ENCODE data around the gene RSPO1.
"Not testable (repeated sequence)": the region's sequence is repeated elsewhere in the genome, so short reads cannot be mapped to it uniquely, and the experiment has no call there.

RSPO1 gene

DNA sequence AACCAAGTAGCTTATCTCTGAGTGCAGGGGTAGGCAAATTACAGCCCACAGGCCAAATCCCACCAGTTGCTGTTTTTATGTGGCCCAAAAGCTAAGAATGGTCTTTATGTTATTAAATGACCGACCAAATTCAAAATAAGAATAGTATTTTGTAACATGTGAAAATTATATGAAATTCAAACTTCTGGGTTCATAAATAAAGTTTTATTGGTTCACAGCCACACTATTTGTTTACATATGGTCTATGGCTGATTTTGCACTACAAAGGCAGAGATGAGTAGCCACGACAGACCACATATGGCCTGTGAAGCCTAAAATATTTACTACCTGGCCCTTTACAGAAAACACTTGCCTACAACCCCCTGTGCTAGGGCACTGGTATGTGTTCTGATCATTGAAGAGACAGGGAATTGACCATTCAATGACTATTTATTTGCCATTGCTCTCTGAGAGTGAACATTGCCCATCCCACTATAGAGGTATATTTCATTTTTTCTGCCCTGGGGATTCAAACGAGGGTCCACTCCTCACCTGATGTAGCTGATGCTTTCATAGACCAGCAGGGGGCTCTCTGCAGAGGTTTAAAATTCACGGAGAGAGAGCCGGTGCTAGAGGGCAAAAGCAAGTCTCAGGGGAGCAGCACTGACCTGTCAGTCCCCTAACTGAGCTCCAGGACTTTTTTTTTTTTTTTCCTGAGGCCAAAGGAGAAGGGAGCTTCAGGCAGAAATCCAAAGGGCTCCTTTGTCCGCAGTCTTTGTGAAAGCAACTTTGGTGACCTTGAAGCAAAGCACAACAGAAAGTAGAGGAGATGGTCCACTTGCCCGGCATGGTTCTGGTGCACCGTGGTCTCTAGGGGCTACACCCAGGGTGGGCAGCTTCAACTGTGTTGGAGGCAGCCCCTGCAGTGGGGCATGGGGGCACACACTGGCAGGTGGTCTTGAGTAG lies 31.7 kb downstream of the RSPO1 start:
- Histone ChIP-seq H3K9me3 (ENCODE audit: control insufficient read depth, insufficient read depth, low read length) (no peaks in the 10 kb centered on the region), H3K36me3 (ENCODE audit: control insufficient read depth, insufficient read depth, low read length) (no peaks in the 10 kb centered on the region), H3K4me1 (ENCODE audit: control insufficient read depth, insufficient read depth, low read length) (0 out of 2 replicates have a peak, but pooled peaks cover 1% of the 10 kb centered on the region), H3K27me3 (ENCODE audit: control insufficient read depth, insufficient read depth, low read length) (peaks cover 3% of the 10 kb centered on the region; the same call in 1 of the 2 replicates), H3K4me3 (ENCODE audit: low read length) (no peak overlapping the region), H3K27ac (ENCODE audit: low read length) (no peak overlapping the region)
- DNase-seq (ENCODE audit: low read depth, low spot score): peak; percentile 11
- no CpG with 5 or more reads among the region's 8 CpGs for WGBS (ENCODE audit: insufficient coverage, insufficient read length)

DNA sequence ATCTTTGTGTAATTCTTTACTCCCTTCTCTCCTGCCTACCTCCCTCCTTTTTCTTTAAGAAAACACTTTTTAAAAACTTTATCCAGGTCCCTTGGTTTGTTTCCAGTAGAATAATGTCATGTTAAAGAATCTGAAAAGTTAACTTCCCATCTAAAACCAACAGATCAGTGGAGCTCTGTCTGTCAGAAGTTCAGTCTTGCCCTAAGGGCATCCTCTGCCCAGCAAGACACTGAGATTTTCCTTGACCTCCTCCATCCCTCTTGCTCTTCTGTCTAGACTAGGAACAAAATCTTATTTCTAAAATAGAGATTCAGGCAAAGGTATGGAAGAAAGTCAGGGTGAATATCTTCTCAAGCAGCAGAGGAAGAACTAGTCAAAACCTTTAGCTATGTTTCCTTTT lies 33.3 kb downstream of the RSPO1 start:
- no peak for DNase-seq (ENCODE audit: low read depth, low spot score)
- H3K9me3 ChIP-seq (ENCODE audit: control insufficient read depth, insufficient read depth, low read length): no peaks in the 10 kb centered on the region
- H3K27me3 ChIP-seq (ENCODE audit: control insufficient read depth, insufficient read depth, low read length): no peaks in the 10 kb centered on the region
- no peak overlapping the region for H3K27ac ChIP-seq (ENCODE audit: low read length)
- H3K36me3 ChIP-seq (ENCODE audit: control insufficient read depth, insufficient read depth, low read length): no peaks in the 10 kb centered on the region
- H3K4me3 ChIP-seq (ENCODE audit: low read length): no peak overlapping the region
- 0 out of 2 replicates have a peak, but pooled peaks cover 1% of the 10 kb centered on the region for H3K4me1 ChIP-seq (ENCODE audit: control insufficient read depth, insufficient read depth, low read length)

DNA sequence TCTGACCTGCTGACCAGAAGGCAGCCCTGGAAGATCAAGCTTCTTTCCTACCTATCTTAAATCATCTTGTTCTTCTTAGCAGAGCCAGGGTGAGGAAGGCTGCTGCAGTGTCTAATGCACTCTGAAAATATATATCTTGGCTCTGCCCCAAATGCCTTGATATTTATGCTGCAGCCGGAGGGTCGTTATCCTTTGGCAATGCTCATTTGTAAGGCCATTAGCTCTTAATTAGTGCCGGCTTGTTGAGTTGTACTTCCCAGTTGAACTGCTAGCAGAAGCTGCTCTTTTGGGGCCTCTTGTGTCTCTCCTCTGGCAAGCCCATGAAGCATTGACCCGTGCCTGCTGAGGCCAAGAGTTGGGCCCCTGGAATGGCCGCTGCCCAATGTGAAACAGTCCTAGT lies 34.8 kb downstream of the RSPO1 start:
- DNase-seq (ENCODE audit: low read depth, low spot score): no peak
- Histone ChIP-seq H3K27ac (ENCODE audit: low read length) (no peak overlapping the region), H3K27me3 (ENCODE audit: control insufficient read depth, insufficient read depth, low read length) (no peaks in the 10 kb centered on the region), H3K9me3 (ENCODE audit: control insufficient read depth, insufficient read depth, low read length) (no peaks in the 10 kb centered on the region), H3K4me1 (ENCODE audit: control insufficient read depth, insufficient read depth, low read length) (peaks cover 1% of the 10 kb centered on the region; the same call in 1 of the 2 replicates), H3K36me3 (ENCODE audit: control insufficient read depth, insufficient read depth, low read length) (no peaks in the 10 kb centered on the region), H3K4me3 (ENCODE audit: low read length) (no peak overlapping the region)
- WGBS (ENCODE audit: insufficient coverage, insufficient read length): no CpG with 5 or more reads among the region's 5 CpGs

DNA sequence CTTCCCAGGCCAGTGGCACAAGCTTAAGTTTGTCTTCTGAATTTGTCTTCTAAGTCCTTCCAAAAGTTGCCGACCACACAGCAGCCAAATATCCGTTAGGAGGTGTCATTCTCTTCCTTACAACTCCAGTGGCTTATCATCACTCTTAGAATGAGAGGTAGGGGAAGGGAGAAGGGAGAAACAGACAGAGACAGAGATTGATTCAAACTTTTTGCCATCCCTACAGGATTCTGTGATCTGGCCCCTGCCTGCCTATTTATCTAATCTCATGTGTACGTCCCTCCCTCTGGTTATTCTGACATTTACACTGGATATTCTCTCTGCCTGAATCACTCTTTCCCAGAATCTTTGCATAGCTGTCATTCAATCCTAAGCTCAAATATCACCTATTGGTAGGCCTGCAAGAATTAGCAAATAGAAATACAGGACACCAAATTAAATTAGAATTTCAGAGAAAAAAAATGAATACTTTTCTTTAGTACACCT lies 38.5 kb downstream of the RSPO1 start:
- no CpG with 5 or more reads among the region's 3 CpGs for WGBS (ENCODE audit: insufficient coverage, insufficient read length)
- H3K27ac ChIP-seq (ENCODE audit: low read length): no peak overlapping the region
- DNase-seq (ENCODE audit: low read depth, low spot score): no peak

DNA sequence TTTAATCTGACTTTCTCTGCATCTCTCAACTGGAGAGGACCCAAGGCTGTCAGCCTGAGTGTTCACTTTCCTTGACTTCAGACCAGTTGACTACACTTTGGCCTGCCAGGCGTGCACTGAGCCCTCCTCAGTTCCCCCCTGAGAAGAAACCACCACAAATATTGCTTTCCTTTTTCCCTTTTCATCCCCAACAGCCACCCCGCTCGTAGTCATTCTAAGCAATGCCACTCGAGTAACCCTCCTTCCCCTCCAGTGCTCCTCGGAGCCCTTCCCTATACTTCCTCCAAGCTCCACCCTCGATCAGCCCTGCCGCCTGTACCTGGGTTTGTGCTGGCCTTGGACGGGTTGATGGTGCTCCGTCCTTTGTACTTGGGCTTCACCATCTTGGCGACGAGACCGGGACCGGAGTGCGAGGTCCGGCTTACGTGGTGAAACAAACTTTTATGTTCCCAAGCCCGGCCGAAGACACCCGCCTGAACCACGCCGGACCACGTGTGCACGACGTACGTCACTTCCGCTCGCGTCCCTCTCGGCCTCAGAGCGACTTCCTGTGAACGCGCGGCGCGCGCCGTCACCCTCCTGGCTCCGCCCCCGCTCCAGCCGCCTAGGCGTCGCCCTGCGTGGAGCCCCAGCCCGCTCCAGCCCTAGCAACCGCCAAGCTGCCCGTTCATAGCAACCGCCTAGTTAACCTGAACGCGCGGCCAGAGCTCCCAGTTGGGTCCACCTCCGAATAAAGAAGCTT lies 39.1 kb downstream of the RSPO1 start, which contains the start of gene GNL2:
GNL2 (minus strand) TSS at position 498 of the 742 bp plus-strand sequence; CDS start at position 383, 115 bp downstream.
- Histone ChIP-seq H3K36me3 (ENCODE audit: control insufficient read depth, insufficient read depth, low read length) (peaks cover 9% of the 10 kb centered on the region; the same call in 1 of the 2 replicates), H3K27me3 (ENCODE audit: control insufficient read depth, insufficient read depth, low read length) (no peaks in the 10 kb centered on the region), H3K9me3 (ENCODE audit: control insufficient read depth, insufficient read depth, low read length) (no peaks in the 10 kb centered on the region), H3K4me1 (ENCODE audit: control insufficient read depth, insufficient read depth, low read length) (no peaks in the 10 kb centered on the region; the same call in 1 of the 2 replicates), H3K4me3 (ENCODE audit: low read length) (peak within 1 kb of the TSS; percentile 100), H3K27ac (ENCODE audit: low read length) (no peak within 1 kb of the TSS)
- no CpG with 5 or more reads among the region's 51 CpGs for WGBS (ENCODE audit: insufficient coverage, insufficient read length)
- peak; percentile 96 for DNase-seq (ENCODE audit: low read depth, low spot score)

More for the DNA sequence above, 38.5 kb downstream of the RSPO1 start:
- H3K9me3 ChIP-seq (ENCODE audit: control insufficient read depth, insufficient read depth, low read length): no peaks in the 10 kb centered on the region
- peaks cover 7% of the 10 kb centered on the region; the same call in 1 of the 2 replicates for H3K36me3 ChIP-seq (ENCODE audit: control insufficient read depth, insufficient read depth, low read length)
- H3K4me3 ChIP-seq (ENCODE audit: low read length): no peak overlapping the region; the same call in 1 of the 2 replicates
- H3K27me3 ChIP-seq (ENCODE audit: control insufficient read depth, insufficient read depth, low read length): no peaks in the 10 kb centered on the region
- H3K4me1 ChIP-seq (ENCODE audit: control insufficient read depth, insufficient read depth, low read length): no peaks in the 10 kb centered on the region; the same call in 1 of the 2 replicates

DNA sequence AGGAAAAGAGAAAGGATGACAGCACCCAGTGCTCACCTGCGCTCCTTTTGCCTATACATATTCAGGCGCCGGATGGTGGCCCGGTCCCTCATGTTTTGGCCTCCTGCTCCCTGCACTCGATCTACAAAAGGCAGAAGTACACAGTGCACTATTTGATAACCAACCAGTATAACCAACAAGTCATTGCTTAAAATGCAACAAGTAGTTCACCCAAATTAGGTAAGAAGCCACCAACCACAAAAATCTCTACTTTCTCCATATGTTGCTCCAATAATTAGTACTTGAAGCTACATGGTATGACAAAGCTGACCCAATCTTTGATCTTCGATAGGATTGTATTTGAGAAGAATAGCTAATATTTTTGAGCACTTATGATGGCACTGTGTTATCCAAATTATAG lies 41.0 kb downstream of the RSPO1 start:
- WGBS (ENCODE audit: insufficient coverage, insufficient read length): no CpG with 5 or more reads among the region's 6 CpGs
- H3K4me1 ChIP-seq (ENCODE audit: control insufficient read depth, insufficient read depth, low read length): no peaks in the 10 kb centered on the region; the same call in 1 of the 2 replicates
- H3K36me3 ChIP-seq (ENCODE audit: control insufficient read depth, insufficient read depth, low read length): peaks cover 15% of the 10 kb centered on the region; the same call in 1 of the 2 replicates

DNA sequence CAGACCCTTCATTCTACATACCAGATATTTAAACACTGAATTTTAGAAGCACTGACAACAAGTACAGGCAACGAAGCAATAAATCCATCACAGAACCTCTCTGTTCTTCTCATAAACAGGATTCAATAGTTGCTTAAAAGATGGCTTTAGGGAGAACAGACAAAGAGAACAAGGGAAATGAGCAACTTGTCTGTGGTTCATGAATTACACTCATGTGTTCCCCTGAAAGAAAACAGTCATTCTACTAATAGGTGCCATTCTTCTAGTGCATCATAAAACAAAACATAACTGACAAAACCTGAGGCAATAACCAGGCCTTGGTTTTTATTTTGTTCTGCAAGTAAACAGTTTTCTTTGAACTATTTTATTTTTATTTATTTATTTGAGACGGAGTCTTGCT lies 45.8 kb downstream of the RSPO1 start:
- H3K27ac ChIP-seq (ENCODE audit: low read length): no peak overlapping the region
- no peak for DNase-seq (ENCODE audit: low read depth, low spot score)
- no peaks in the 10 kb centered on the region for H3K27me3 ChIP-seq (ENCODE audit: control insufficient read depth, insufficient read depth, low read length)
- WGBS (ENCODE audit: insufficient coverage, insufficient read length): no CpG with 5 or more reads among the region's 2 CpGs
- H3K36me3 ChIP-seq (ENCODE audit: control insufficient read depth, insufficient read depth, low read length): peaks cover 23% of the 10 kb centered on the region; the same call in 1 of the 2 replicates
- H3K4me3 ChIP-seq (ENCODE audit: low read length): no peak overlapping the region
- H3K9me3 ChIP-seq (ENCODE audit: control insufficient read depth, insufficient read depth, low read length): no peaks in the 10 kb centered on the region
- no peaks in the 10 kb centered on the region for H3K4me1 ChIP-seq (ENCODE audit: control insufficient read depth, insufficient read depth, low read length)

More for the DNA sequence above, 41.0 kb downstream of the RSPO1 start:
- Histone ChIP-seq H3K9me3 (ENCODE audit: control insufficient read depth, insufficient read depth, low read length) (no peaks in the 10 kb centered on the region), H3K27me3 (ENCODE audit: control insufficient read depth, insufficient read depth, low read length) (no peaks in the 10 kb centered on the region), H3K27ac (ENCODE audit: low read length) (no peak overlapping the region), H3K4me3 (ENCODE audit: low read length) (no peak overlapping the region)
- DNase-seq (ENCODE audit: low read depth, low spot score): no peak

DNA sequence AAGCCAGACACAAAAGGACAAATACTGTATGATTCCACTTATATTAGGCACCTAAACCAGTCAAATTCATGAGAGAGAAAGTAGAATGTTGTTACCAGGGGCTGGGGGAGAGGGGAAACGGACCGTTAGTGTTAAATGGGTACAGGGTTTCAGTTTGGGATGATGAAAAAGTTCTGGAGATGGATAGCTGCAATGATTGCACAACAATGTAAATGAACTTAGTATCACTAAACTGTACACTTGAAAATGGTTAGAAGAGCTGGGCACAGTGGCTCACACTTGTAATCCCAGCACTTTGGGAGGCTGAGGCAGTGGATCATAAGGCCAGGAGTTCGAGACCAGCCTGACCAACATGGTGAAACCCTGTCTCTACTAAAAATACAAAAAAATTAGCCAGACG lies 50.1 kb downstream of the RSPO1 start:
- not testable (repeated sequence) for H3K4me1 ChIP-seq (ENCODE audit: control insufficient read depth, insufficient read depth, low read length); H3K27me3 ChIP-seq (ENCODE audit: control insufficient read depth, insufficient read depth, low read length); DNase-seq (ENCODE audit: low read depth, low spot score); H3K4me3 ChIP-seq (ENCODE audit: low read length); H3K9me3 ChIP-seq (ENCODE audit: control insufficient read depth, insufficient read depth, low read length); H3K27ac ChIP-seq (ENCODE audit: low read length)
- H3K36me3 ChIP-seq (ENCODE audit: control insufficient read depth, insufficient read depth, low read length): peaks cover 26% of the 10 kb centered on the region; the same call in 1 of the 2 replicates
- WGBS (ENCODE audit: insufficient coverage, insufficient read length): no CpG with 5 or more reads among the region's 4 CpGs

DNA sequence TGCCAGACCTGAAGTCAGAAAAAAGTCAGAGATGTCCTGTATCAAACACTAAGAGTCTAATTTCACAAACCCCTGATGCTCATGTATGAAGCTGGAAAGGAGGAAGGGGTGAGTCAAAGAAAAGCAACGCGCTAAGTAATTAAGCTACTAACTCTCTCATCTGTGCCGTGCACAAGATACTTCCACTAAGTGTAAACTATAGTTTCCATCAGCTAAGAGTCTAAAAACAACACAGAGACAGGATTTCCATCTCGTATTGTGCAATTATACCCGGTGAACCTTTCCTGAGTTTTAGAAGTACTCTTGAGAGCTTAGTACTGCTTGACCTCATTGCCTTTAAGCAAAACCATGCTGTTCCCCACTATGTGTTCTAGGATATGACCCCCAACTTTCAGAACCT lies 59.0 kb downstream of the RSPO1 start:
- H3K36me3 ChIP-seq (ENCODE audit: control insufficient read depth, insufficient read depth, low read length): peaks cover 47% of the 10 kb centered on the region
- H3K4me3 ChIP-seq (ENCODE audit: low read length): no peak overlapping the region
- DNase-seq (ENCODE audit: low read depth, low spot score): no peak
- no peaks in the 10 kb centered on the region for H3K4me1 ChIP-seq (ENCODE audit: control insufficient read depth, insufficient read depth, low read length)
- no peak overlapping the region for H3K27ac ChIP-seq (ENCODE audit: low read length)
- H3K9me3 ChIP-seq (ENCODE audit: control insufficient read depth, insufficient read depth, low read length): no peaks in the 10 kb centered on the region
- no CpG with 5 or more reads among the region's 5 CpGs for WGBS (ENCODE audit: insufficient coverage, insufficient read length)
- H3K27me3 ChIP-seq (ENCODE audit: control insufficient read depth, insufficient read depth, low read length): no peaks in the 10 kb centered on the region

DNA sequence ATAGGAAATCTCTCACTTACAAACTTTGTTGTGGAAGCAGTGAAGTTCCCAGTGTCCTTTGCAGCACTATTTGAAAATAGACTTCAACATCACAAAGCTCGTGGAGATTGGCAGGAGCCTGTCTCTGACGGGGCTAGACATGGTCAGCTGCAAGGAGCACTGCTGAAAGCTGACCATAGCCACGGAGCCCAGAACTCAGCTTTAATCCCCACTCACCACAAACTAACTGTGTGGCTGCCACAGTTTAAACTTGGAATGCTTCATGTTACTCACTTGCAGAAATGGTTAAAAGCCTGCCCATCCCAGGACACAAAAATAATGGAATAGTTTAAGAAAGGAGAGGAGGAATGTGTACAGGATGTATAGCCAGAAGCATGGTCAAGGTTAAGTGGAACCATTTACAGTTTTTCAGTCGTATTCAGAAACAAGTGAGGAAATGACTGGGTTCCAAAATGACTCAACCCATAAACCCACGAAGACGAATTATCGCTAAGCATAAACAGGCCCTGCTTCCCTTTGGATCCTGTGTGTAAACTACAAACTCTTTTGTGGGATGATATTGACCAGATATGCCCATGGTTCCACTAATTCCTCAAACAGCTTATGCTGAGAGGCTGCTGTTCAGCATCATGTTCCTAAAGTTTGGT lies 59.7 kb downstream of the RSPO1 start:
- Histone ChIP-seq H3K36me3 (ENCODE audit: control insufficient read depth, insufficient read depth, low read length) (peaks cover 42% of the 10 kb centered on the region), H3K27me3 (ENCODE audit: control insufficient read depth, insufficient read depth, low read length) (no peaks in the 10 kb centered on the region), H3K9me3 (ENCODE audit: control insufficient read depth, insufficient read depth, low read length) (no peaks in the 10 kb centered on the region), H3K27ac (ENCODE audit: low read length) (no peak overlapping the region), H3K4me1 (ENCODE audit: control insufficient read depth, insufficient read depth, low read length) (no peaks in the 10 kb centered on the region), H3K4me3 (ENCODE audit: low read length) (no peak overlapping the region)
- WGBS (ENCODE audit: insufficient coverage, insufficient read length): no CpG with 5 or more reads among the region's 7 CpGs
- DNase-seq (ENCODE audit: low read depth, low spot score): no peak

Measured in iPS DF 6.9 (cell line).